HL-60 (cell line): ENCODE measurements around the gene TMCO6.

Experiments used
- CTCF ChIP-seq: IDR thresholded peaks from one replicate; pipeline ENCODE4 v1.5.1; 2011; ENCODE audit warnings: low read length, control low read depth, inconsistent platforms; ENCODE audit not compliant: insufficient read depth
- POLR2AphosphoS5 ChIP-seq: IDR thresholded peaks from 2 replicates; pipeline ENCODE4 v1.6.1; 2012; ENCODE audit warnings: low read depth
- SPI1 ChIP-seq: IDR thresholded peaks from 2 replicates; pipeline ENCODE4 v1.6.1; 2012; ENCODE audit warnings: low read depth, mild to moderate bottlenecking, borderline replicate concordance

- no peak for TF ChIP-seq POLR2AphosphoS5
- TF ChIP-seq CTCF = no peak
- no peak for TF ChIP-seq SPI1
Observed at GRCh38 chr5:140635291-140636257, 3.7 kb upstream of the TMCO6 start.
